Activated CD4-positive, CD25-positive, alpha-beta regulatory T cell (primary cell): ENCODE data around the gene PCDHGC3.

Experiments used
- DNase-seq, 4 experiments: peaks; one replicate each; lab custom pipeline; 2025; lab: John Stamatoyannopoulos, UW

PCDHGC3 gene

GRCh38 chr5:141508440-141508797 lies 32.7 kb downstream of the PCDHGC3 start:
- DNase-seq: no peak

GRCh38 chr5:141508798-141509611 lies 33.2 kb downstream of the PCDHGC3 start:
- DNase-seq: no peak

- no peak for DNase-seq
Observed at GRCh38 chr5:141510160-141510559, 34.4 kb downstream of the PCDHGC3 start.

GRCh38 chr5:141510850-141511601 lies 35.3 kb downstream of the PCDHGC3 start:
- DNase-seq: no peak

- DNase-seq: no peak
Observed at GRCh38 chr5:141511771-141512325, 36.1 kb downstream of the PCDHGC3 start.

- DNase-seq: peak; percentile 69 to 88 (median 75)
Observed at GRCh38 chr5:141512390-141512910, 36.7 kb downstream of the PCDHGC3 start.

- DNase-seq: no peak
Observed at GRCh38 chr5:141512911-141513626, 37.3 kb downstream of the PCDHGC3 start.

- DNase-seq: peak in 1 of 4 experiments; percentile 40
Observed at GRCh38 chr5:141513627-141514329, 38.0 kb downstream of the PCDHGC3 start.

GRCh38 chr5:141514330-141515133 lies 38.8 kb downstream of the PCDHGC3 start:
- no peak for DNase-seq

GRCh38 chr5:141515141-141515540 lies 39.4 kb downstream of the PCDHGC3 start:
- no peak for DNase-seq

GRCh38 chr5:141515946-141516671 lies 40.3 kb downstream of the PCDHGC3 start:
- DNase-seq: no peak

GRCh38 chr5:141516672-141517025 lies 40.9 kb downstream of the PCDHGC3 start:
- DNase-seq: no peak

GRCh38 chr5:141517312-141517711 lies 41.5 kb downstream of the PCDHGC3 start:
- DNase-seq: no peak

GRCh38 chr5:141517880-141518617 lies 42.3 kb downstream of the PCDHGC3 start:
- DNase-seq: no peak

- DNase-seq: no peak
Observed at GRCh38 chr5:141518618-141519015, 42.9 kb downstream of the PCDHGC3 start.

GRCh38 chr5:141519605-141520565 lies 44.1 kb downstream of the PCDHGC3 start:
- no peak for DNase-seq

GRCh38 chr5:141521244-141521781 lies 45.5 kb downstream of the PCDHGC3 start:
- no peak for DNase-seq

GRCh38 chr5:141522301-141522700 lies 46.5 kb downstream of the PCDHGC3 start:
- DNase-seq: no peak
